GM12878 (cell line): ENCODE data around the gene PPP4R1. TPM values are rescaled to one million over a fixed set of nuclear protein-coding genes. Genes with fewer than 3 reads are reported as not detected.

Experiments
- ATAC-seq: fragments of 200-7000 bp; cut with Tn5 transposase; 3 replicates; pipeline ENCODE4 v1.9.1; 2020; ENCODE audit warnings: mild to moderate bottlenecking, moderate library complexity
- BruUV-seq: library from RNA; stranded (reverse); fragments of 400-500 nt; replicated peaks from 2 replicates; lab custom pipeline; 2021; lab: Mats Ljungman, UMichigan
- CTCF ChIA-PET: fragments of 300-600 bp; sonication (Branson Sonifier 250); formaldehyde crosslinking; extraction: SDS; loops from one replicate; lab custom pipeline; 2021; ENCODE audit warnings: inconsistent platforms; lab: Yijun Ruan, JAX
- POLR2A ChIA-PET: fragments of 350-600 bp; formaldehyde crosslinking; extraction: SDS; loops from one replicate; lab custom pipeline; 2021; ENCODE audit warnings: inconsistent platforms; lab: Charles Lee
- RAD21 ChIA-PET: fragments of 300-600 bp; sonication (Branson Sonifier 250); formaldehyde crosslinking; loops from one replicate; lab custom pipeline; 2023; ENCODE audit warnings: antibody characterized with exemption; ENCODE audit not compliant: unreplicated experiment; lab: Charles Lee
- SMC1A ChIA-PET: fragments of 300-600 bp; sonication (Branson Sonifier 250); formaldehyde crosslinking; loops from one replicate; lab custom pipeline; 2023; ENCODE audit not compliant: unreplicated experiment, uncharacterized antibody; lab: Charles Lee
- DNase-seq: peaks from one replicate; pipeline ENCODE4 v3.0.0-alpha.2; 2011; ENCODE audit warnings: low read depth, low spot score
- FAIRE-seq: peaks from 3 replicates; lab custom pipeline; 2011; peaks lifted over from hg19 to GRCh38; lab: Jason Lieb, UNC
- H2AFZ ChIP-seq: 2 replicates; pipeline ENCODE4 v1.6.0; 2011; ENCODE audit warnings: low read depth, low read length, control low read depth; ENCODE audit not compliant: control insufficient read depth
- H3K27ac ChIP-seq: 2 replicates; pipeline ENCODE4 v1.5.1; 2011; ENCODE audit warnings: control low read depth; ENCODE audit not compliant: control insufficient read depth, insufficient read depth
- H3K27me3 ChIP-seq, 2 experiments: replicated peaks in 1 of 2; 2 replicates each; pipeline versions ENCODE4 v1.6.0 to v1.6.1; 2011; ENCODE audit warnings: low read length in 1 of 2; ENCODE audit not compliant: control insufficient read depth in 2 of 2, insufficient read depth in 2 of 2
- H3K36me3 ChIP-seq, 2 experiments: 2 replicates each; pipeline ENCODE4 v1.5.1; 2011; ENCODE audit warnings: low read length in 1 of 2; ENCODE audit not compliant: control insufficient read depth in 2 of 2, insufficient read depth in 2 of 2
- H3K4me1 ChIP-seq: 2 replicates; pipeline ENCODE4 v1.6.1; 2011; ENCODE audit warnings: mild to moderate bottlenecking, low read length, moderate library complexity, mixed read lengths; ENCODE audit not compliant: control insufficient read depth, insufficient read depth
- H3K4me2 ChIP-seq: 2 replicates; pipeline ENCODE4 v1.6.0; 2011; ENCODE audit warnings: control low read depth; ENCODE audit not compliant: control insufficient read depth, insufficient read depth
- H3K4me3 ChIP-seq: fragments of 200-600 bp; sonication (generic); 2 replicates; pipeline ENCODE4 v1.5.1; 2016
- H3K79me2 ChIP-seq: 2 replicates; pipeline ENCODE4 v1.6.0; 2011; ENCODE audit warnings: low read length; ENCODE audit not compliant: control insufficient read depth, insufficient read depth
- H3K9ac ChIP-seq: 2 replicates; pipeline ENCODE4 v1.8.0; 2011; ENCODE audit warnings: low read length, control low read depth, mixed read lengths; ENCODE audit not compliant: control insufficient read depth, insufficient read depth
- H3K9me3 ChIP-seq: replicated peaks from 3 replicates; pipeline ENCODE4 v1.5.1; 2011; ENCODE audit warnings: mild to moderate bottlenecking, low read length; ENCODE audit not compliant: control insufficient read depth, insufficient read depth
- H4K20me1 ChIP-seq: 2 replicates; pipeline ENCODE4 v1.6.0; 2011; ENCODE audit not compliant: control insufficient read depth, insufficient read depth
- BCL11A ChIP-seq: IDR thresholded peaks from 2 replicates; pipeline ENCODE4 v1.6.1; 2011; ENCODE audit warnings: low read depth, low read length
- FOXK2 ChIP-seq: fragments of 450-650 bp; IDR thresholded peaks from 2 replicates; pipeline ENCODE4 v1.6.1; 2017; ENCODE audit warnings: mild to moderate bottlenecking, moderate library complexity
- FOXM1 ChIP-seq: IDR thresholded peaks from 2 replicates; pipeline ENCODE4 v1.6.1; 2012; ENCODE audit warnings: low read depth, mild to moderate bottlenecking, inconsistent platforms, low read length, moderate library complexity
- HDAC2 ChIP-seq: fragments of 200-600 bp; sonication (generic); IDR thresholded peaks from 2 replicates; pipeline ENCODE4 v1.6.1; 2017
- MAX ChIP-seq: IDR thresholded peaks from 2 replicates; pipeline ENCODE4 v1.6.1; 2012; ENCODE audit warnings: low read depth, low read length, improper control_type of control experiment
- MTA3 ChIP-seq: IDR thresholded peaks from 2 replicates; pipeline ENCODE4 v1.6.1; 2012; ENCODE audit warnings: low read length, inconsistent platforms, borderline replicate concordance
- NFYB ChIP-seq: IDR thresholded peaks from 2 replicates; pipeline ENCODE4 v1.6.1; 2011; ENCODE audit warnings: low read depth, mild to moderate bottlenecking, low read length, improper control_type of control experiment, moderate library complexity; ENCODE audit not compliant: insufficient read depth
- SMC3 ChIP-seq: IDR thresholded peaks from 2 replicates; pipeline ENCODE4 v1.6.1; 2011; ENCODE audit warnings: low read length, improper control_type of control experiment, borderline replicate concordance
- SP1 ChIP-seq: IDR thresholded peaks from one replicate; pipeline ENCODE4 v1.6.1; 2011; ENCODE audit warnings: low read depth, low read length
- SREBF2 ChIP-seq: IDR thresholded peaks from 2 replicates; pipeline ENCODE4 v1.6.1; 2012; ENCODE audit warnings: mild to moderate bottlenecking, low read length
- STAT3 ChIP-seq: IDR thresholded peaks from 2 replicates; pipeline ENCODE4 v1.6.1; 2011; ENCODE audit warnings: low read depth, low read length, improper control_type of control experiment
- ZNF622 ChIP-seq: fragments of 450-650 bp; IDR thresholded peaks from 2 replicates; pipeline ENCODE4 v1.6.1; 2017; ENCODE audit warnings: mild to moderate bottlenecking, inconsistent platforms
- WGBS: methylation state at CpG from one replicate; pipeline ENCODE4 v1.1.6; 2016; ENCODE audit warnings: low lambda C conversion rate; ENCODE audit not compliant: insufficient replicate concordance, insufficient coverage; ENCODE audit errors: missing lambda C conversion rate; 5-methylcytosine and 5-hydroxymethylcytosine counted together
- in situ Hi-C: fragments of 300-500 bp; cut with MboI; formaldehyde crosslinking; loops from 9 replicates; pipeline ENCODE4 v1.14.3; 2018; ENCODE audit warnings: mixed read lengths
- intact Hi-C: fragments of 100-400 bp; cut with micrococcal nuclease; formaldehyde crosslinking; loops from one replicate; pipeline ENCODE4 v1.14.2; 2022; ENCODE audit not compliant: unreplicated experiment
- polyA plus RNA-seq, 11 experiments: library from polyadenylated mRNA; depleted of rRNA in 4 of 11; unstranded in 6 of 11; stranded (reverse) in 5 of 11; fragments of >200 nt; fragmentation: Nextera tagmentation in 4 of 11; fragmentation: Illumina TruSeq in 1 of 11; extraction: Ambion mirVana in 4 of 11; extraction: Trizol in 1 of 11; gene quantifications; 1 replicate in 1 of 11; 2 replicates in 10 of 11; pipeline versions ENCODE4 v1.2.1 to v1.2.3, GENCODE V29; 2011 to 2016; ENCODE audit warnings: inconsistent platforms in 2 of 11, missing spikeins in 2 of 11, low read depth in 1 of 11
- total RNA-seq, 4 experiments: library from RNA; depleted of rRNA in 3 of 4; stranded (reverse); fragments of >200 nt in 3 of 4; fragmentation: Illumina TruSeq in 1 of 4; extraction: Trizol in 1 of 4; gene quantifications; 2 replicates each; pipeline versions ENCODE4 v1.2.1 to v1.2.3, GENCODE V29; 2013 to 2021

The PPP4R1 gene
- total and polyA plus RNA-seq, 10 of the 15 experiments (the other 5 are each of a cell fraction or from before 2014, with no cell fraction given): 10.9 to 44.4 (median 26.0) TPM

GRCh38 chr18:9617006-9617542 lies 2.7 kb upstream of the PPP4R1 start:
- CTCF ChIA-PET: interaction anchor here (1.2 to 1.4 kb wide), 2 partner anchors 9 to 56 kb away, joined by 3 read pairs; no protein-coding TSS in a partner anchor
- H3K9ac ChIP-seq: no peak overlapping the region
- TF ChIP-seq SREBF2 (no peak), FOXK2 (no peak), BCL11A (no peak), MAX (no peak), FOXM1 (no peak), HDAC2 (no peak), SP1 (no peak), NFYB (no peak), SMC3 (no peak), ZNF622 (no peak), STAT3 (no peak), MTA3 (no peak)

More at GRCh38 chr18:9617006-9617542, 2.7 kb upstream of the PPP4R1 start:
- RAD21 ChIA-PET: interaction anchor here (2.5 kb wide), 1 partner anchor 56 kb away, joined by 9 read pairs; no protein-coding TSS in a partner anchor
- SMC1A ChIA-PET: interaction anchor here (1.0 to 1.2 kb wide), 2 partner anchors 19 to 31 kb away, joined by 3 read pairs; no protein-coding TSS in a partner anchor
- Histone ChIP-seq H3K79me2 (peaks cover 16% of the 10 kb centered on the region), H4K20me1 (0 out of 2 replicates have a peak, but pooled peaks cover 3% of the 10 kb centered on the region), H3K27ac (no peak overlapping the region), H3K4me1 (peaks cover 9% of the 10 kb centered on the region; the same call in 1 of the 2 replicates), H2AFZ (no peak overlapping the region), H3K27me3 (no peaks in the 10 kb centered on the region), H3K4me2 (no peak overlapping the region), H3K36me3 (no peaks in the 10 kb centered on the region), H3K4me3 (no peak overlapping the region), H3K9me3 (no peaks in the 10 kb centered on the region)
- no peak for ATAC-seq
- 84% methylated on average over 5 of the region's 5 CpGs for WGBS
- DNase-seq: no peak
- BruUV-seq: no TSS peak
- in situ Hi-C loops (loop anchor here (25.0 kb wide), 1 partner anchor 295 kb away; the partner anchor contains the start of gene VAPA), intact Hi-C loops (loop anchor here (10.0 kb wide), 1 partner anchor 88 kb away; the partner anchor contains the start of gene RAB31)
- POLR2A ChIA-PET: interaction anchor here (0.7 kb wide), 1 partner anchor 11 kb away, joined by 4 read pairs; no protein-coding TSS in a partner anchor
- no peak for FAIRE-seq
